Measurements from ENCODE around the gene LRRC61.

LRRC61 gene

GRCh38 chr7:150337659-150338081, 14.5 kb downstream of the LRRC61 start:
- no peak for TF ChIP-seq CTCF (conservative IDR thresholded peaks at IDR 0.05; ENCODE audit: low read depth)
- POLR2A ChIA-PET (ENCODE audit: low non-redundant PET) = no interaction called here
- CTCF ChIA-PET = interaction anchor here (0.6 kb wide), 1 partner anchor 31 kb away, joined by 3 read pairs; the partner anchor contains the start of gene REPIN1
- DNase-seq (ENCODE audit: low spot score) = no peak
- H3K27ac ChIP-seq = no peak overlapping the region

- DNase-seq (ENCODE audit: low spot score) = no peak
- ChIA-PET POLR2A (ENCODE audit: low non-redundant PET) (no interaction called here), CTCF (interaction anchor here (0.6 kb wide), 1 partner anchor 580 kb away, joined by 3 read pairs; no protein-coding TSS in a partner anchor)
- H3K27ac ChIP-seq = no peak overlapping the region
- TF ChIP-seq CTCF (conservative IDR thresholded peaks at IDR 0.05; ENCODE audit: low read depth) = no peak
These were observed 15.1 kb downstream of the LRRC61 start for GRCh38 chr7:150338166-150338829.

- CTCF ChIA-PET = no interaction called here
- H3K27ac ChIP-seq = no peak overlapping the region
- POLR2A ChIA-PET (ENCODE audit: low non-redundant PET) = no interaction called here
- TF ChIP-seq CTCF (conservative IDR thresholded peaks at IDR 0.05; ENCODE audit: low read depth) = no peak
- no peak for DNase-seq (ENCODE audit: low spot score)
These were observed 16.3 kb downstream of the LRRC61 start for GRCh38 chr7:150339409-150339809.

- no peak for DNase-seq (ENCODE audit: low spot score)
These were observed 17.0 kb downstream of the LRRC61 start for GRCh38 chr7:150340024-150340749.

GRCh38 chr7:150340875-150341262, 17.7 kb downstream of the LRRC61 start:
- TF ChIP-seq CTCF (conservative IDR thresholded peaks at IDR 0.05; ENCODE audit: low read depth) = no peak
- no peak for DNase-seq (ENCODE audit: low spot score)
- ChIA-PET POLR2A (ENCODE audit: low non-redundant PET) (no interaction called here), CTCF (no interaction called here)
- H3K27ac ChIP-seq = no peak overlapping the region

More at GRCh38 chr7:150340024-150340749, 17.0 kb downstream of the LRRC61 start:
- CTCF ChIA-PET = no interaction called here
- TF ChIP-seq CTCF (conservative IDR thresholded peaks at IDR 0.05; ENCODE audit: low read depth) = no peak
- H3K27ac ChIP-seq = no peak overlapping the region
- POLR2A ChIA-PET (ENCODE audit: low non-redundant PET) = no interaction called here

- no peak for TF ChIP-seq CTCF (conservative IDR thresholded peaks at IDR 0.05; ENCODE audit: low read depth)
- POLR2A ChIA-PET (ENCODE audit: low non-redundant PET) = no interaction called here
- CTCF ChIA-PET = no interaction called here
- no peak for DNase-seq (ENCODE audit: low spot score)
- H3K27ac ChIP-seq = no peak within 1 kb of the TSS
These were observed 18.3 kb downstream of the LRRC61 start, which contains the start of gene RARRES2 for GRCh38 chr7:150341263-150342120. Gene RARRES2, minus strand, starts transcription at chr7:150341629. Its CDS starts 1,020 bp downstream, at chr7:150340609.

Data from RWPE1 (cell line).